CD1c-positive myeloid dendritic cell (primary cell): ENCODE results near the gene EFEMP1.
"Not testable (repeated sequence)": the region's sequence is repeated elsewhere in the genome, so short reads cannot be mapped to it uniquely, and the experiment has no call there.

Source experiments
- DNase-seq: peaks from one replicate; pipeline ENCODE4 v3.0.0-alpha.2; 2016; ENCODE audit errors: extremely low spot score

EFEMP1 gene

DNA sequence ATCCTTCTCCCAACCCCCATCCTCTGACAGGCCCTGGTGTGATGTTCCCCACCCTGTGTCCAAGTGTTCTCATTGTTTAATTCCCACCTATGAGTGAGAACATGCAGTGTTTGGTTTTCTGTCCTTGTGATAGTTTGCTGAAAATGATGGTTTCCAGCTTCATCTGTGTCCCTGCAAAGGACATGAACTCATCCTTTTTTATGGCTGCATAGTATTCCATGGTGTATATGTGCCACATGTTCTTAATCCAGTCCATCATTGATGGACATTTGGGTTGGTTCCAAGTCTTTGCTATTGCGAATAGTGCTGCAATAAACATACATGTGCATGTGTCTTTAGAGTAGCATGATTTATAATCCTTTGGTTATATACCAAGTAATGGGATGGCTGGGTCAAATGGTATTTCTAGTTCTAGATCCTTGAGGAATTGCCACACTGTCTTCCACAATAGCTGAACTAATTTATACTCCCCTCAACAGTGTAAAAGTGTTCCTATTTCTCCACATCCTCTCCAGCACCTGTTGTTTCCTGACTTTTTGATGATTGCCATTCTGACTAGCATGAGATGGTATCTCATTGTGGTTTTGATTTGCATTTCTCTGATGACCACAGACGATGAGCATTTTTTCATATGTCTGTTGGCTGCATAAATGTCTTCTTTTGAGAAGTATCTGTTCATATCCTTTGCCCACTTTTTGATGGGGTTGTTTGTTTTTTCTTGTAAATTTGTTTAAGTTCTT lies 91.7 kb downstream of the EFEMP1 start:
- not testable (repeated sequence) for DNase-seq

DNA sequence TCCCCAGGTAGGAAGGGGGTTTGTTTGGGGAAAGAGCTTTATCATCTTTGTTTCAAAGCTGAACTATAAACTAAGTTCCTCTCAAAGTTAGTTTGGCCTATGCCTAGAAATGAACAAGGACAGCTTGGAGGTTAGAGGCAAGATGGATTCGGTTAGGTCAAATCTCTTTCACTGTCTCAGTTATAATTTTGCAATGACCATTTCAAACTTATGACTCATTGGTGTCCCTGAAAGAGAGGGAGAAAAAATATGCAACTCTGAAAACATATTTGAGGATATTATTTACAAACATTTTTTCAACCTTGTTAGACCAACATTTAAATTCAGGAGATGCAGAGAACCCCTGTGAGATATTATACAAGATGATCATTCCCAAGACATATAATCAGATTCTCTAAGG lies 95.7 kb downstream of the EFEMP1 start:
- no peak for DNase-seq

DNA sequence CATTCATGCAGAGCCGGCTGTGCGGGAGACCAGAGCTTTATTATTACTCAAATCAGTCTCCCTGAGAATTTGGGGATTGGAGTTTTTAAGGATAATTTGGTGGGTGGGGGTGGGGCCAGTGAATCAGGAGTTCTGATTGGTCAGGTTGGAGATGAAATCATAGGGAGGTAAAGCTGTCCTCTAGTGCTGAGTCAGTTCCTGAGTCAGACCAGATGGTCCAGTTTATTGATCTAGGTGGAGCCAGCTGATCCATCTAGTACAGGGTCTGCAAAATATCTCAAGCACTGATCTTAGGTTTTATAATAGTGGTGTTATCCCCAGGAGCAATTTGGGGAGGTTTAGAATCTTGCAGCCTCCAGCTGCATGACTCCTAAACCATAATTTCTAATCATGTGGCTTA lies 96.2 kb downstream of the EFEMP1 start:
- DNase-seq, result not testable (repeated sequence)

DNA sequence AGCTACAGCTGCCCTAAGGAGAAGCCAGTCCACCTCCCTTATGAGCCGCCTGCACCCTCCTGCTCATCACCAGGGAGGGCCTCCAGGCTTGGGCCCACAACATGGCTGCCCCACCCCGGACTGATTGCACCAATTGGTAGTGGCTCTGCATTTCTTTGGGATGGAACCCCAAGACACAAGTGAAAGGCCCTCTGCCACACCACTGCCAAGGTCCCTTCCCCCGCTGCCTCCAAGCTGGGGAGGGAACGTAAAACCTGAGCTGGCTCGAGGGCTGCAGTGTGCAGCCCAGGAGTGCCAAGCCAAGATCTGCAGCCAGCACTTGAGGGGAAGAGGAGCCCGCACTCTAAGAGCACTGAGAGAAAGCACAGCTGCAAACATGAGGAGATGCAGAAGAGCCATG lies 97.3 kb downstream of the EFEMP1 start:
- DNase-seq, result no peak

DNA sequence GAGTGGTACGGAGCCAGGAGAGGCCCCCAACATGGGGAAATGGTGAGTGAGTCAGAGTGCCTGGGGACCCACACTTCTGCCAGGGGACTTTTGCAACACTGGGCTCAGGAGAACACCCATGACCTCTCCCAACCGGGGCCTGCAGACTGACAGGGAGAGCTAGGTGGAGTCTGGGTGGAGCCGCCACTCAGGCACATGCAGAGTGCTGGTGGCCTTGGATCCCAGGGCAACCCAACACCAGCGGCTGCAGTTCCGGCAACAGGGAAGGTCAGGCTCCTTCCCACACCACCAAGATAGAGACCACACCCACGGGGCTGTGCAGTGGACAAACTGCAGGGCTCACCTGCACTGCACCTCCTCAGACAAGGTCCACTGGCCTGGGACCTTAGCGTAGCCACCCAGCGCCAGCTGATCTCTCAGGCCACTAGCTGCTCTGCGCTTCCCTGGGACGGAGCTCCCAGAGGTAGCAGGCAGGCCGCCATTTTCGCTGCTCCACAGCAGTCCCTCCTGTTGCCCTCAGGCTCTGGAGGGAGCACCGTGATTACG lies 99.0 kb downstream of the EFEMP1 start:
- no peak for DNase-seq
